M059J (cell line): ENCODE measurements around the gene MRO. TPM values are rescaled to one million over a fixed set of nuclear protein-coding genes. Genes with fewer than 3 reads are reported as not detected.

Source experiments
- total RNA-seq: library from RNA; depleted of rRNA; stranded (reverse); fragments of >200 nt; shearing (Covaris generic); gene quantifications from 2 replicates; pipeline ENCODE4 v1.2.3, GENCODE V29; 2014; rRNA removed

Gene MRO
- total RNA-seq, 1 experiment from 2014 or later, result not detected

Other genes with a start within 250 kb of the MRO start
- gene ME2, start 59.1 kb upstream of the MRO start, total RNA-seq, result 44.1 and 46.0 TPM in 2 replicates
- 4.2 and 5.8 TPM in 2 replicates for gene ELAC1, start 148.0 kb upstream of the MRO start, total RNA-seq
- gene SMAD4, start 210.2 kb upstream of the MRO start, total RNA-seq, result 73.1 and 110 TPM in 2 replicates